ENCODE measurements around the gene DOCK10. TPM values are rescaled to one million over a fixed set of nuclear protein-coding genes. Genes with fewer than 3 reads are reported as not detected.

Gene DOCK10
- total and polyA plus RNA-seq, 9 of the 15 experiments (the other 6 are each of a cell fraction or from before 2014, with no cell fraction given), result 0.01 to 0.87 (median 0.18) TPM

DNA sequence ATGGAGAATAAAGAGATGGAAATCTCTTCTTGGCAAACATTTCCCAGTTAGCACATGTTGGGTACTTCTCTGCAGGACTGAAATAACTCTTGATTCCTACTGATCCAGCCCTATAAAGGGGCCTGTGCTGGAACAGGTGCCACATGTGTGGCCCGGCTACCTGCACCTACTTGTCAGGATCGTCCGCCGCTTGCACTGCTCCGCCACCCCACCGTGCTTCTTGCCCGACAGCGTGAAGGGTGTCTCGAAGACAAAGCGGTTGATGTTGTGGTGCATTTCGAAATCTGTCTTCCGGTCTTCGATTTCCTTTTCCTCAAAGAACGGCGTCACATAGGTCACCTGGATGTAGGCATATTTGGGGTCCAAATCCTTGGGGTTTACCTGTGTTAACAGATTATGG lies 267.5 kb downstream of the DOCK10 start (continued):
- TF ChIP-seq XRCC4 (IDR thresholded peaks at IDR 0.05; ENCODE audit: extremely low read depth, insufficient read depth, insufficient read length) (no peak), ZNF444 (CRISPR knock-in tag; IDR thresholded peaks at IDR 0.05) (no peak)

DNA sequence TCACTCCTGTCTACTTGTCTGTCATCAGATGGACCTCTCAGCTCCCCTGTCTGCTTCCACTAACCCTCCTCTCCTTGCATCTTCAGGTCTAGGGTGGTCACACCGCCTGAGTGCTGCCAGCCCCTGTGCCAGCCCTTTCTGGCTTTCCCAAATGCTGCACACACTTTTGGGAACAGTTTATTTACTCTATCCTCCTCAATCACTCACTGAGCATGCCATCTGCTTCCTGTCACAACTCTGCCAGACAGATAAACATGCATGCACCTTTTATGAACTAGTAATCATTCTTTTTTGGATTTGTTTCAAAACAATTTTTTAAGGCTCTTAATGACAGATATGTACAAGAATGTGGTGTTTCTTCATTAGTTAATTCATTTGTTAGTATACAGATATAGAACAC lies 269.8 kb downstream of the DOCK10 start:
- BruUV-seq (replicated peaks), result no TSS peak
- POLR2A ChIA-PET, result no interaction called here
- TF ChIP-seq JUN (IDR thresholded peaks at IDR 0.05; ENCODE audit: borderline replicate concordance, low read depth, low read length), result no peak
- TF ChIP-seq JUN (CRISPR knock-in tag; IDR thresholded peaks at IDR 0.05; ENCODE audit: borderline replicate concordance), result no peak
- no peak for TF ChIP-seq FOXK2 (conservative IDR thresholded peaks at IDR 0.05 in 1 of 2, IDR thresholded peaks at IDR 0.05 in 1 of 2; ENCODE audit: low read depth in 2 of 2)
- no peak for TF ChIP-seq ARHGAP35 (IDR thresholded peaks at IDR 0.05; ENCODE audit: partially characterized antibody)
- no peak for TF ChIP-seq NKRF (IDR thresholded peaks at IDR 0.05; ENCODE audit: borderline replicate concordance)
- TF ChIP-seq HDGF (IDR thresholded peaks at IDR 0.05), result no peak
- TF ChIP-seq TAF7 (tag; IDR thresholded peaks at IDR 0.05), result no peak
- TF ChIP-seq DNMT1 (IDR thresholded peaks at IDR 0.05), result no peak
- no peak for TF ChIP-seq TFAM (CRISPR knock-in tag; conservative IDR thresholded peaks at IDR 0.05)
- no peak for TF ChIP-seq XRCC5 (IDR thresholded peaks at IDR 0.05; ENCODE audit: low read depth, low read length)
- TF ChIP-seq TRIM28 (IDR thresholded peaks at IDR 0.05), result no peak
- no peak for TF ChIP-seq SNRNP70 (optimal IDR thresholded peaks at IDR 0.05; ENCODE audit: low read depth, low read length)
- no peak for TF ChIP-seq POLR2AphosphoS2 (IDR thresholded peaks at IDR 0.05; ENCODE audit: low read length)
- no peak for TF ChIP-seq ID3 (CRISPR knock-in tag; IDR thresholded peaks at IDR 0.05)
- no peak for TF ChIP-seq ID3 (tag; IDR thresholded peaks at IDR 0.05)
- no peak for TF ChIP-seq ZNF12 (CRISPR knock-in tag; IDR thresholded peaks at IDR 0.05)
- CTCF ChIA-PET (ENCODE audit: low intra/inter-chr PET ratio), result no interaction called here
- 0% methylated on average over 1 of the region's 1 CpG for WGBS (ENCODE audit: insufficient coverage, low coverage, missing lambda C conversion rate)
- Histone ChIP-seq H3K4me3 (no peak overlapping the region), H3K9ac (ENCODE audit: insufficient read depth in 1 of 2, low read depth in 2 of 2, low read length in 2 of 2) (no peak overlapping the region), H3K79me2 (ENCODE audit: control insufficient read depth, insufficient read depth, low read length) (no peaks in the 10 kb centered on the region), H2AFZ (ENCODE audit: low read depth, low read length) (no peak overlapping the region), H3K9me3 (replicated peaks; ENCODE audit: control insufficient read depth, insufficient read depth, low read depth, low read length) (no peaks in the 10 kb centered on the region), H3K36me3 (ENCODE audit: control insufficient read depth, insufficient read depth, low read length) (no peaks in the 10 kb centered on the region), H4K20me1 (replicated peaks; ENCODE audit: control insufficient read depth, insufficient read depth, low read length) (no peaks in the 10 kb centered on the region), H3K4me1 (replicated peaks in 1 of 2; ENCODE audit: control insufficient read depth in 2 of 2, insufficient read depth in 2 of 2, low read length in 2 of 2) (no peaks in the 10 kb centered on the region), H3K27ac (ENCODE audit: extremely low read depth, low read depth, low read length) (no peak overlapping the region), H3K4me2 (ENCODE audit: insufficient read depth, low read length) (no peak overlapping the region), H3K27me3 (ENCODE audit: control insufficient read depth in 2 of 2, insufficient read depth in 2 of 2, low read length in 2 of 2) (peaks cover 0 to 3% of the 10 kb centered on the region in 2 experiments; a peak in 1 of 5 replicates), H3K9me1 (ENCODE audit: control insufficient read depth, insufficient read depth, low read length) (no peaks in the 10 kb centered on the region)
- DNase-seq (ENCODE audit: extremely low read depth in 1 of 4, low spot score in 3 of 4) (no peak), ATAC-seq (no peak), FAIRE-seq (no peak)
- intact Hi-C loops (cut with micrococcal nuclease), result no loop called here
- in situ Hi-C loops (cut with MboI), result loop anchor here (10.0 kb wide), 1 partner anchor 418 kb away; no protein-coding TSS in a partner anchor

Data from K562 (cell line).